Measurements from ENCODE around the gene ANO7. TPM values are rescaled to one million over a fixed set of nuclear protein-coding genes. Genes with fewer than 3 reads are reported as not detected.

ANO7 gene
- total RNA-seq, 2 experiments from 2014 or later = 0.16 to 0.46 TPM

- intact Hi-C loops (cut with micrococcal nuclease; ENCODE audit: unreplicated experiment) = loop anchor here (5.0 kb wide), 1 partner anchor 178 kb away; no protein-coding TSS in a partner anchor
- Histone ChIP-seq H3K4me3 (ENCODE audit: low read depth, low read length, poor library complexity, severe bottlenecking) (no peak overlapping the region), H3K4me1 (ENCODE audit: insufficient read depth, low read length, poor library complexity, severe bottlenecking) (peaks cover 11% of the 10 kb centered on the region), H3K9me2 (ENCODE audit: insufficient read depth, low read length) (no peaks in the 10 kb centered on the region), H3K36me3 (ENCODE audit: insufficient read depth, low read length) (no peaks in the 10 kb centered on the region), H3K9me3 (ENCODE audit: low read length) (no peaks in the 10 kb centered on the region), H4K20me1 (ENCODE audit: insufficient read depth, low read length) (no peaks in the 10 kb centered on the region), H2AFZ (ENCODE audit: low read length) (no peak overlapping the region), H3K27ac (ENCODE audit: low read depth, low read length, poor library complexity, severe bottlenecking) (no peak overlapping the region), H3K4me2 (ENCODE audit: low read length) (no peak overlapping the region), H3K79me2 (ENCODE audit: insufficient read depth, low read depth, low read length) (no peaks in the 10 kb centered on the region)
- ChIA-PET CTCF (ENCODE audit: unreplicated experiment) (no interaction called here), POLR2A (no interaction called here)
- TF ChIP-seq, protein P1, sequence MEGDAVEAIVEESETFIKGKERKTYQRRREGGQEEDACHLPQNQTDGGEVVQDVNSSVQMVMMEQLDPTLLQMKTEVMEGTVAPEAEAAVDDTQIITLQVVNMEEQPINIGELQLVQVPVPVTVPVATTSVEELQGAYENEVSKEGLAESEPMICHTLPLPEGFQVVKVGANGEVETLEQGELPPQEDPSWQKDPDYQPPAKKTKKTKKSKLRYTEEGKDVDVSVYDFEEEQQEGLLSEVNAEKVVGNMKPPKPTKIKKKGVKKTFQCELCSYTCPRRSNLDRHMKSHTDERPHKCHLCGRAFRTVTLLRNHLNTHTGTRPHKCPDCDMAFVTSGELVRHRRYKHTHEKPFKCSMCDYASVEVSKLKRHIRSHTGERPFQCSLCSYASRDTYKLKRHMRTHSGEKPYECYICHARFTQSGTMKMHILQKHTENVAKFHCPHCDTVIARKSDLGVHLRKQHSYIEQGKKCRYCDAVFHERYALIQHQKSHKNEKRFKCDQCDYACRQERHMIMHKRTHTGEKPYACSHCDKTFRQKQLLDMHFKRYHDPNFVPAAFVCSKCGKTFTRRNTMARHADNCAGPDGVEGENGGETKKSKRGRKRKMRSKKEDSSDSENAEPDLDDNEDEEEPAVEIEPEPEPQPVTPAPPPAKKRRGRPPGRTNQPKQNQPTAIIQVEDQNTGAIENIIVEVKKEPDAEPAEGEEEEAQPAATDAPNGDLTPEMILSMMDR (conservative IDR thresholded peaks at IDR 0.05; ENCODE audit: low read length) = no peak
- TF ChIP-seq EZH2phosphoT487 (IDR thresholded peaks at IDR 0.05; ENCODE audit: borderline replicate concordance, low read depth, low read length) = no peak
- no TSS peak for BruUV-seq (replicated peaks)
- no peak for DNase-seq (ENCODE audit: low spot score)
Observed at GRCh38 chr2:241214766-241215165, 26.3 kb downstream of the ANO7 start.

GRCh38 chr2:241215421-241215820, 26.9 kb downstream of the ANO7 start:
- TF ChIP-seq, protein P1 (conservative IDR thresholded peaks at IDR 0.05; ENCODE audit: low read length) = no peak
- no peak for TF ChIP-seq EZH2phosphoT487 (IDR thresholded peaks at IDR 0.05; ENCODE audit: borderline replicate concordance, low read depth, low read length)
- DNase-seq (ENCODE audit: low spot score) = no peak
- no peaks in the 10 kb centered on the region for H4K20me1 ChIP-seq (ENCODE audit: insufficient read depth, low read length)
- intact Hi-C loops (cut with micrococcal nuclease; ENCODE audit: unreplicated experiment) = loop anchor here (5.0 kb wide), 1 partner anchor 177 kb away; no protein-coding TSS in a partner anchor
- no peaks in the 10 kb centered on the region for H3K9me3 ChIP-seq (ENCODE audit: low read length)
- H3K4me1 ChIP-seq (ENCODE audit: insufficient read depth, low read length, poor library complexity, severe bottlenecking) = peaks cover 11% of the 10 kb centered on the region
- BruUV-seq (replicated peaks) = no TSS peak
- no peaks in the 10 kb centered on the region for H3K9me2 ChIP-seq (ENCODE audit: insufficient read depth, low read length)
- CTCF ChIA-PET (ENCODE audit: unreplicated experiment) = no interaction called here
- POLR2A ChIA-PET = no interaction called here
- H3K79me2 ChIP-seq (ENCODE audit: insufficient read depth, low read depth, low read length) = no peaks in the 10 kb centered on the region
- H3K36me3 ChIP-seq (ENCODE audit: insufficient read depth, low read length) = no peaks in the 10 kb centered on the region
- no peak overlapping the region for H3K4me3 ChIP-seq (ENCODE audit: low read depth, low read length, poor library complexity, severe bottlenecking)
- no peak overlapping the region for H2AFZ ChIP-seq (ENCODE audit: low read length)
- H3K4me2 ChIP-seq (ENCODE audit: low read length) = no peak overlapping the region
- H3K27ac ChIP-seq (ENCODE audit: low read depth, low read length, poor library complexity, severe bottlenecking) = no peak overlapping the region

DNA sequence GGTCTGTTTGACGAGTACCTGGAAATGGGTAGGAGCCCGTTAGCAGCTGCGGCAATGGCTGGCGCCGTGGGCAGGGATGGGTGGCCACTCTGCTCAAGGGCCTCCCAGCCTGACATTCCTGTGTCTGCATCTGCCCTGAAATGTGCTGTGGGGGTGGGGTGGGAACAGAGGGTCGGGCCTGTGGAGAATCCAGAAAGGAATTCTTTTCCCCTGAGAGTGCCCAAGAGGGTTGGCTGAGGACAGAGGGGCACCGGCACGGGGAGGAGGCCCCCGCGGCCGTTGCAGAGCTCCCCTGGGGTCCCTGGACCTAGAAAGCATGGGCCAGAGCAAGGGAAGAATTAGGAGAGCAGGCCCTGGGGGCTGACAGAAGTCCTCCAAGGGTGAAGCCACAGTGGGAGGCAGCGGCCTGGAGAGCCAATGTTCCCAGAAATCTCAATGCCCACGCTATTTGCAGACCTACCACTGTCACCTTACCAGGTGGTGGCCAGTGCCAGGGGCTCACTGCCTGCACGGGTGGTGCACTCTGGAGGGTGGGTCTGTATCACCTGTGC, 27.8 kb downstream of the ANO7 start:
- DNase-seq (ENCODE audit: low spot score) = no peak
- no peaks in the 10 kb centered on the region for H4K20me1 ChIP-seq (ENCODE audit: insufficient read depth, low read length)
- H3K27ac ChIP-seq (ENCODE audit: low read depth, low read length, poor library complexity, severe bottlenecking) = no peak overlapping the region
- H3K9me2 ChIP-seq (ENCODE audit: insufficient read depth, low read length) = no peaks in the 10 kb centered on the region
- H3K4me1 ChIP-seq (ENCODE audit: insufficient read depth, low read length, poor library complexity, severe bottlenecking) = peaks cover 11% of the 10 kb centered on the region
- no peak overlapping the region for H3K4me3 ChIP-seq (ENCODE audit: low read depth, low read length, poor library complexity, severe bottlenecking)
- no peaks in the 10 kb centered on the region for H3K36me3 ChIP-seq (ENCODE audit: insufficient read depth, low read length)
- no peaks in the 10 kb centered on the region for H3K79me2 ChIP-seq (ENCODE audit: insufficient read depth, low read depth, low read length)
- BruUV-seq (replicated peaks) = no TSS peak
- TF ChIP-seq, protein P1 (conservative IDR thresholded peaks at IDR 0.05; ENCODE audit: low read length) = no peak
- no peak for TF ChIP-seq EZH2phosphoT487 (IDR thresholded peaks at IDR 0.05; ENCODE audit: borderline replicate concordance, low read depth, low read length)
- CTCF ChIA-PET (ENCODE audit: unreplicated experiment) = no interaction called here
- H2AFZ ChIP-seq (ENCODE audit: low read length) = no peak overlapping the region
- POLR2A ChIA-PET = no interaction called here
- intact Hi-C loops (cut with micrococcal nuclease; ENCODE audit: unreplicated experiment) = loop anchor here (5.0 kb wide), 1 partner anchor 176 kb away; no protein-coding TSS in a partner anchor
- no peaks in the 10 kb centered on the region for H3K9me3 ChIP-seq (ENCODE audit: low read length)
- no peak overlapping the region for H3K4me2 ChIP-seq (ENCODE audit: low read length)
